ENCODE measurements around the gene RTKN.
"Not testable (repeated sequence)": the region's sequence is repeated elsewhere in the genome, so short reads cannot be mapped to it uniquely, and the experiment has no call there.

Gene RTKN

DNA sequence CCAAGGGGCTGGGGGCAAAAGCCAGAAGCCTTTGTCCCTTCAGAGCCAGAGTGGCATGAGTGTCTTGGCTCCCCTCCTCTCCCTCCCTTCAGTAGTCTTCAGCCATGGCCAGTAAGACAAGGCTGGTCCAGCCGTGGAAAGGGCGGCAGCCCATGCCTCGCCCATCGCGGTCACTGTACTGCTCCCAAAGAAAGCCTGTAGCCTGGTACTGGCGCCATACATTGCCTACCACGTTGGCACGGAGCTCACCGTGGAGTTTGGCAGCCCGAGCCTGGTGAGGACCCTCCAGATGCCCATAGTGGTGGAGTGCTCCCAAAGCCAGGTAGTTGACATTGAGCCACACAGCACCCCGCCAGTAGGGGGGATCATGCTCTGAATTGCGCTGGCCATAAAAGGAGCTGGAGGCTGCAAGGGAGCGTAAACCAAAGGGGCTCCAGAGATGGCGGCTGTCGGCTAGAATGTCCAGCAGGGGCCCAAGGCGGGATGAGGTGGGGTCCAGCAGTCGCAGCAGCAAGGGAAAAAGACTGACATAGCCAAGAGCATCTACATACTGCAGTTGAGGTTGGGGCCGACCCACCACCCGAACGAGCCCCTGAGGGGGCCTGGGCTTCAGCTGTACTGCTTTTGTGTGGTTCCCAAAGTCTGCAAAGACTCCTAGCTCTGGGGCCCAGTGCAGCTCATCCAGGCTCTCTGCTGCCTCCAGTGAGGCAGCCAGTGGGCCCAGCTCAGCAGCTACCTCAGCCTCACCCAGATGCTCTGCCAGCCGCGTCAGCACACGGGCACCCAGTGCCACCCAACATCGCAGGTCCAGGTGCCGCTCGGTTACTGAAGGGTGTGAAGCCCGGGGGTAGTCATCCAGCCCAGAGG lies 19.7 kb upstream of the RTKN start:
- no peak for DNase-seq

DNA sequence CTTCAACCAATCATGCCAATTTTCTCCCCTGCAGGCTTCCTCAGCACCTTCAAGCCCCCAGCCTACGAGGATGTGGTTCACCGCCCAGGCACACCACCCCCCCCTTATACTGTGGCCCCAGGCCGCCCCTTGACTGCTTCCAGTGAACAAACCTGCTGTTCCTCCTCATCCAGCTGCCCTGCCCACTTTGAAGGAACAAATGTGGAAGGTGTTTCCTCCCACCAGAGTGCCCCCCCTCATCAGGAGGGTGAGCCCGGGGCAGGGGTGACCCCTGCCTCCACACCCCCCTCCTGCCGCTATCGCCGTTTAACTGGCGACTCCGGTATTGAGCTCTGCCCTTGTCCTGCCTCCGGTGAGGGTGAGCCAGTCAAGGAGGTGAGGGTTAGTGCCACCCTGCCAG lies 18.4 kb upstream of the RTKN start:
- not testable (repeated sequence) for DNase-seq

DNA sequence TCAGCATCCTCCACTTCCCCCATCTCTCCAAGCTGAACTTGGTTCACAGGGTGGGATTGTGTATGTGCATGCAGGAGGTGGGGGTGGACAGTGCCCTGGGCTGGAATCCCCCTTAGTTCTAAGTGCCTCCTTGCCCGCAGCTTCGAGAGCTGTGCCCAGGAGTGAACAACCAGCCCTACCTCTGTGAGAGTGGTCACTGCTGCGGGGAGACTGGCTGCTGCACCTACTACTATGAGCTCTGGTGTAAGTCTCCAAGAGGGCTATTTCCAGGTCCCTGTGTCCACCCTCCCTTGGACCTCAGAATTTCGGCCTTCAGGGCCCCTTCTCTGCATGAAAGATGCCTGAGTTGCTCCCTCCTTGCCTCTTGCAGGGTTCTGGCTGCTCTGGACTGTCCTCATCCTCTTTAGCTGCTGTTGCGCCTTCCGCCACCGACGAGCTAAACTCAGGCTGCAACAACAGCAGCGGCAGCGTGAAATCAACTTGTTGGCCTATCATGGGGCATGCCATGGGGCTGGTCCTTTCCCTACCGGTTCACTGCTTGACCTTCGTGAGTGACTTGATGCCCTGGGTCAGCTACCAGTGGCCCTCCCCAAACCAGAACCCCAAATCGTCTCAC lies 17.9 kb upstream of the RTKN start:
- DNase-seq = not testable (repeated sequence)

DNA sequence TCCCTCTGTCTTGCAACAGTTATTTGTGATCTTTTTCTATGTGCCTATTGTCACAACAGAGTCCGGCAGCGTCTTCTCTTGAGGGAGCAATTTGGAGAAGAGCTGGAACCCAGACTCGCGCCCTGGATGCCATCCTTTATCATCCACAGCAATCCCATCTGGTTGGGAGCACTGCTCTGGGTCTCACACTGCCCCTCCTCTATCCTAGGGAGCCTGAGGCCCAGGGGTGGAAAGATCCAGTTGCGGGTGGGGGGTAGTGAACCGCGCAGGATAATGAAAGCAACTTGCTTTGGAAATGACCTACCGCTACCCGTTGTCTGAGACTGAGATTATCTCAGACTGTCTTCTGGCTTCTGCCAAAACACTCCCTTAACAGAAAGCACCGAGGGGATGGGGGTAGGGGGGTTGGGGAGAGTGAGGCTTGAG lies 17.2 kb upstream of the RTKN start:
- DNase-seq = no peak

DNA sequence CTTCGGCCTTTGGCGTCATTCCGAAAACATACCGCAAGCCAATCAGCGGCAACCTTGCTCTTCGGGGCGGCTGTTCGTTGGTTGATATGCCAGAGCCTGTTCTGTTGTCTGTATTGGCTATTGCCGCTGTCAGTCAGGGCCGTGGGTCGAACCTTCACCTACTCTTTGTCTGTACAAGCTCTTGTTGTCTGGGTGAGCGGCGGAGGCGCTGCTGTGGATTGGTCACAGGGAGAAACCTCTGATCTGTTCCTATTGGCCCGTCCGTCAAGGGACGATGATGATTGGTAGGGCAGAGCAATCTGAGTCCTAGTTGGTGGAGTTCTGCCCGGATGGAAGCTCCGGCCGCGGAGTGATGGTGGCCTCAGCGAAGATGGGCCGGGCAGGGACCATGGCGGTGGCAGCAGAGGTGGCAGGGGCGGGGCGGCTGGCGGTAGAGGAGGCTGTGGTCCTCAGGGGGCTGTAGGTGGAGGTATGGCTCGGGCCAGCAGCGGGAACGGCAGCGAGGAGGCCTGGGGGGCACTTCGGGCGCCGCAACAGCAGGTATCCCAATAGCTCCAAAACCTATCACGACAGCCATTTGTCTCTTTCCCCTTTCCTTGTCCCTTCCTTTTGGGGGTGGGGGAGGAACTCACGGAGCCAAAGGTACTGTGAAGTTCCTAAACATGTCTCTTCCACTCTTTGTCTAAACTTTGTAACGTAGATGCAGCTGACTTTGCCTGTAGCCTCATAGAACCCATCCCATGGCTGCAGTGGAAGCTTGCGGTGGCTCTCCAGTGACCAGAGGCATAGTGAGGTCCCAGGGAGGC lies 16.6 kb upstream of the RTKN start, which contains the start of gene WBP1:
WBP1 (plus strand) TSS at position 307 of the 806 bp plus-strand sequence; CDS start at position 472, 165 bp downstream.
- peak; percentile 99 for DNase-seq

DNA sequence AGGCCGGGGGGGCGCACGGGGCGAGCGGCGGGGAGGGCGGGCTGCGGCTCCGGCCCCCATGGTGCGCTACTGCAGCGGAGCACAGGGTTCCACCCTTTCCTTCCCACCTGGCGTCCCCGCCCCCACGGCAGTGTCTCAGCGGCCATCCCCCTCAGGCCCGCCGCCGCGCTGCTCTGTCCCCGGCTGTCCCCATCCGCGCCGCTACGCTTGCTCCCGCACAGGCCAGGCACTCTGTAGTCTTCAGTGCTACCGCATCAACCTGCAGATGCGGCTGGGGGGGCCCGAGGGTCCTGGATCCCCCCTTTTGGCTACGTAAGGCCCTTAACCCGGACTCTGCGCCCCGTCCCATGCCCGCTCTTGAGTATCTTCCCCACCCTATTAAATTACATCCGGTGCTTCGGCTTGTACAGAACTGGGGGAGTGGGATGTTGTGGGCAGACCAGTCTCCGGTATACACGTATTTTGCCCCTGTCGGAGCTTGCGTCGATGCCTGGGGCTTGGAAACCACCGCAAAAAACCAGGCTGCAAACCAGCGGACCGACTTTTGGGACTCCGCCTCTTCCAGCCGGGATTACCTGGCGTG lies 15.9 kb upstream of the RTKN start:
- no peak for DNase-seq

DNA sequence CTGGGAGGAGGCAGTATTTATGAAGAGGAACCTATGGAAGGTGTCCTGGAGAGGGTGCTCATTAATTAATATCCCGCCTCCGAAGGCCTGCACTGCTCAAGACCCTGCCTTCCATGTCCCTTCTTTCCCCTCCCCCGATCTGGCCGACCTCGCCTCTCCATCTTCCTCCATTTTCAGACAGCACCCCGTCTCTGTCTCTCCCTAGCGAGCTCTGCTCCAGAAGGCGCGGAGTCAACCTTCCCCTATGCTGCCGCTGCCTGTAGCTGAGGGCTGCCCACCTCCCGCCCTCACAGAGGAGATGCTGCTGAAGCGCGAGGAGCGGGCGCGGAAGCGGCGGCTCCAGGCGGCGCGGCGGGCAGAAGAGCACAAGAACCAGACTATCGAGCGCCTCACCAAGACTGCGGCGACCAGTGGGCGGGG lies 15.4 kb upstream of the RTKN start:
- DNase-seq = peak; percentile 76

DNA sequence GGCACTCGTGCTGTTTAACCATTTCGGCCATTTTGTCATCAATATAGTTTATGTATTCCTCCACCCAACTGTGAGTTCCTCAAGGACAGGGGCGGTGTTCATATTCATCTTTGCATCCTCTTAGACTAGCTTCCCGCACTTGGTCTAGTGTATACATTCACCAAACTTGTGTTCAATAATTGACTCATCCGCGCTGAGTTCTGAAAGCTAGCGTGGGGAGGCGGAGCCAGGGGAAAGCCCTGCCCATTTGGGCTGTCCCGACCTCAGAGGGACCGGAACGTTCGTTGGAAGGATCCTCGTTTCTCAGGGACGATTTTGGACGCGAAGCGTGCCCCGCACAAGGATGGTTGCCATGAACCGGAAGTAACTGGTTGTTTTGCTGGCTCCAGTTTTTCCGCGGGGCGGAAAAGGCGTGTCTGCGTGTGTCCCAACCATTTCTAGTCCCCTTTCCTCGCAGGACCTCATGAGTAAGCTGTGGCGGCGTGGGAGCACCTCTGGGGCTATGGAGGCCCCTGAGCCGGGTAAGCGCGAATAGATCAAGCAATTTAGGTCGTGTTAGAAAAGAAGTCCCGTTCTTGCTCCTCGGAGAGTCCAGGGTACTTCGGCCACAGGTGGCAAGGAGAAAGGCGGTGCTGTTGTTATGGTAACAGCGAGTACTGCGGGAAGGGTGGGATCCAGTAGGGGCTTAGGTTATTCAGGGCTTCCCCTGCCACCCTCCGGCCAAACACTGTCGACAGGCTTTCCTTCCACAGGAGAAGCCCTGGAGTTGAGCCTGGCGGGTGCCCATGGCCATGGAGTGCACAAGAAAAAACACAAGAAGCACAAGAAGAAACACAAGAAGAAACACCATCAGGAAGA lies 13.1 kb upstream of the RTKN start, which contains the start of gene INO80B:
INO80B (plus strand) TSS at position 434 of the 858 bp plus-strand sequence; CDS start at position 464, 30 bp downstream.
- peak; percentile 97 for DNase-seq

DNA sequence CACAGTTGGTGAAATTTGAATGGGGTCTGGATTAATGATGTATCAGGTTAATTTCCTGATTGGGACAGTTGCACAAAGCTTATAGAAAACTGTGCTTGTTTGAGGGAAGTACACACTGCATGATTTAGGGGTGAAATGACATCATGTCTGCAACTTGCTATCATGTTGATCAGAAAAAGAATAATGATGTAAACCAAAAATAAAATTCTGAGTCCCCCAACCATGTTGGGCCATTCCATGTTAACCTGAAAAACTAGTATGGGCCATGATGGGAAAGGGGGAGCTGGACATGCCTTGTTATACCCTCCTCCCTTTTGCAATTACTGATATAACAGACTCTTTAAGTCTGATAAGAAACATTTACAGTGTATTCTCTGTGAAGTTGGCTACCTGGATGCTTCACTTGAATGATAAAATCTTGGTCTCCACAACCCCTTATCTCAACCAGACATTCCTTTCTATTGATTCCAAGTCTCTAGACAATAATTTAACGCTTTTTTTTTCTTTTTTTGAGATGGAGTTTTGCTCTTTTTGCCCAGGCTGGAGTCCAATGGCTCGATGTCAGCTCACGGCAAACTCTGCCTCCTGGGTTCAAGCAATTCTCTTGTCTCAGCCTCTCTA lies 8.9 kb upstream of the RTKN start:
- no peak for DNase-seq

DNA sequence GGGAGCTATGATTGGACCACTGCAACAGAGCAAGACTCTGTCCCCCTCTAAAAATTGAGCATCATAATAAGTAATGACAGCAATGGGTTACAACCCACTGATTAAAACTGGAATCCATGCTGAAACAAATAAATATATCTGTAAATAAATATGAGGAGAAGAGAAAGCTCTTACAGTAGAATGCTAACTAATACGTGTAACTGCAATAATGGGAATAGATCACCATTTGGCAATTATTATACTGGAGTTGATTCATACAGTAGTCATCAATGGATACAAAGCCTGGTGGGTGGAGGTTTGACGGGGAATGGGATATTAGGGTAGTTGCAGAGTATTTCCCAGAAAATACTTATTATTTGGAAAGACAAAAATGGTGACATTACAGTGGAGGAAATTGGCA lies 7.0 kb upstream of the RTKN start:
- DNase-seq = no peak

DNA sequence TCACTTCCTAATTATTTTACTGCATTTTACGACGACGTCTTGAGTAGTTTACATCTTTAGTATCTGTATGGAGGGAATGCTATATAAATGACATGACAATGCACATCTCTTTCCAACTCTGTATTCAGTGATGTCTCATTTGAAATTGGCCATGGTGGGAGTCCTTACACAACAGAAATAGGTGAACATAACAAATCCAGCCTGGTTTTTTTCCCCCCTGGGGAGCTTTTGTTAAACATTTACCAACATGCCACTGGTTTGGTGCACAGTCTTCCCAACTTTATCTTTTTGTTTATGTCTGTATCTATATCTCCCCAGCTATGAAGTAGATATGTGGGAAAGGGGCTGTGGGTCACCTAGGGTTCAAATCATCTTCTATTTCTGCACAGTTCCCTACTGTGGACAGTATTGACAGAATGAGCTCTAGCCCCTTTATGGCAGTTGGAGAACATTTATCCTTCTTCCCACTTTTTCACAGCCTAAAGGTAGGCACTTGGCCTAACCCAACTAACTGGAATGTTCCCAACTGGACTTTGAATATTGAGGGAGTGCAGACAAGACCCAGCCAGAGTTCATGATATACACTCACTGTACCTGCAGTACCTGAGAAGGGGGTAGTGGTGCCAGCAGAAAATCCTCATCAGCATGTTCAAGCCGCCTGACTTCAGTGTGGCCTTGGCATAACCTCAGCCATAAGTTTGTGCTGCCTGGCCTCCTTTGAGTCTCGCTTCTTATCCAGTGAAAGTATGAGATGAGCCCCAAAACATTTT lies 5.7 kb upstream of the RTKN start:
- DNase-seq = no peak

DNA sequence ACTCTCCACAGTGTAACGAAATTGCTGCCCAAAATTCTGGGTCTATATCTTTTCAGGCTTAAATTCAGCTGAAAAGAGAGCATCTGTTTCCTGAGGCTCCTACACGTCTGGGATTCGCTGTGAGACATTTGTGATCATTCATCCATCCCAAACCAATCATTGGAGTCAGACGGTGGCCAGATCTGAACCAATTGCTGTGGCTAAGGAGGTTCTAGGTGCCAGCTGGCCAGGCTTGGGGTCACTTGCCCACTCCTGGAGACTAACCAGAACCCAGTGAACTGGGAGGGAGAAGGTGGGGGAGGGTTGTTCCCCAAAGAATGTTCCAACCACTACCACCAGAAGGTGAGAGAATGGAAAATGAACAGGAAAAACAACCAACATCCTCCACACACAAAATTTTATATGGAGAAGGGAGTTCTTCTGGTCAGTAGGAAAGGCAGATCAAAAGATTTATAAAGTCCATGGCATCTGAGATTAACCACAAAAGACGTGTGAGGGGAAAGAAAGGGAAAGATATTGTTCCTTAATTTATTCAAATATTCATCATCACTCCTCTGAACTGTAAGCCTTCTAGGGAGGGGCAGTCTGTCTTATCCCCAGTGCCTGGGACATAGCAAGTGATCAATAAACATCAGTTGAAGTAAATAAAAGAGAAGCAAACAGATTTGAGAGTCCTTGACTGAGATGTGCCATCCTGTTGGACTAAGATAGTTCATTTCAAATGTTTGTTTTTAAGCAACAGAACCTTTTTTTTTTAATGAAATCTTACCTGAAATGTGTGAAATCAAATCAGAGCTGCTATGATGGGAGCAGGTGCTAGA lies 3.0 kb upstream of the RTKN start:
- DNase-seq = no peak

DNA sequence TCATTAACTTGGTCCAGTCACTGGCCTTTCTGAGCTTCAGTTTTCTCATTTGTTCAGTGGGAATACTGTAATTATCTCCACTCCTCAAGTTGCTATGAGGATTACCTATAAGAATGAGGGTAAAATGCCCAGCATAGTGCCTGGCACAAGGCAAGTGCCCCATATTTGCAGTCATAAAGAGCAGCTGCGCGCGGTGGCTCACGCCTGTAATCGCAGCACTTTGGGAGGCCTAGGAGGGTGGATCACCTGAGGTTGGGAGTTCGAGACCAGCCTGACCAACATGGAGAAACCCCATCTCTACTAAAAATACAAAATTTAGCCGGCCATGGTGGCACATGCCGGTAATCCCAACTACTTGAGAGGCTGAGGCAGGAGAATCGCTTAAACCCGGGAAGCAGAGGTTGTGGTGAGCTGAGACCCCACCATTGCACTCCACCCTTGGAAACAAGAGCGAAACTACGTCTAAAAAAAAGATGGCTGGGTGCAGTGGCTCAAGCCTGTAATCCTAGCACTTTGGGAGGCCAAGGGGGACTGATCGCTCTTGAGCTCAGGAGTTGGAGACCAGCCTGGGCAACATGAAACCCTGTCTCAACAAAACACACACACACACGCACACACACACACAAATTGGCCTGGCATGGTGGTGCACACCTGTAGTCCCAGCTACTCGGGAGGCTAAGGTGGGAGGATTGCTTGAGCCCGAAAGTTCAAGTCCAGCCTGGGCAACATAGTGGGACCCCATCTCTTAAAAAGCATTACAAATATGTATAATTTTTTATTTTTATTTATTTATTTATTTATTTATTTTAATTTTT lies 953 bp upstream of the RTKN start:
- not testable (repeated sequence) for DNase-seq

DNA sequence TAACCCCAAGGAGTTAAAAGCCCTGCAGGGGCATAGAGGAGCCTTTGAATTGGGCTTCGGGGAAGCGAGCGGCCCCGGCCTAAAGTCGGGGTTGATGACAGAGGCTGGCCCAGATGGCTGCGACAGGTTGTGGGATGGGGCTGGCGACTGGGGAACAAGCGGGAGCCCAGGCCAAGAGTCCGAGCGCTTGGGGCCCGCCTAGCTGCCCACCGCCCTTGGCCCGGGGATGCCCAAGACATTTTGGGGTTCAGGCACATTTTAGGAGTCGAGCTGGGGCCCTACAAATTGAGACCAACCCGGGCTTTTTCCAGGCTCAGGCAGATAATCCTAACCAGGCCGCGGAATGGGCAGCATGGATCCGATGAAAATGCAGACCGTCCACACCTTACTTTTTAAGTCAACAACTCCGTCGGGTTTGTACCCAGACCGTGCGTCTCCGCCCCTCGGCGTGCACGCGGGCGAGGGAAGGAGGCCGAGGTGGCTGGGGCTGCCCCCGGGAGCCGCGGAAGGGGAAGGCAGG lies 507 bp downstream of the RTKN start:
- DNase-seq = no peak

DNA sequence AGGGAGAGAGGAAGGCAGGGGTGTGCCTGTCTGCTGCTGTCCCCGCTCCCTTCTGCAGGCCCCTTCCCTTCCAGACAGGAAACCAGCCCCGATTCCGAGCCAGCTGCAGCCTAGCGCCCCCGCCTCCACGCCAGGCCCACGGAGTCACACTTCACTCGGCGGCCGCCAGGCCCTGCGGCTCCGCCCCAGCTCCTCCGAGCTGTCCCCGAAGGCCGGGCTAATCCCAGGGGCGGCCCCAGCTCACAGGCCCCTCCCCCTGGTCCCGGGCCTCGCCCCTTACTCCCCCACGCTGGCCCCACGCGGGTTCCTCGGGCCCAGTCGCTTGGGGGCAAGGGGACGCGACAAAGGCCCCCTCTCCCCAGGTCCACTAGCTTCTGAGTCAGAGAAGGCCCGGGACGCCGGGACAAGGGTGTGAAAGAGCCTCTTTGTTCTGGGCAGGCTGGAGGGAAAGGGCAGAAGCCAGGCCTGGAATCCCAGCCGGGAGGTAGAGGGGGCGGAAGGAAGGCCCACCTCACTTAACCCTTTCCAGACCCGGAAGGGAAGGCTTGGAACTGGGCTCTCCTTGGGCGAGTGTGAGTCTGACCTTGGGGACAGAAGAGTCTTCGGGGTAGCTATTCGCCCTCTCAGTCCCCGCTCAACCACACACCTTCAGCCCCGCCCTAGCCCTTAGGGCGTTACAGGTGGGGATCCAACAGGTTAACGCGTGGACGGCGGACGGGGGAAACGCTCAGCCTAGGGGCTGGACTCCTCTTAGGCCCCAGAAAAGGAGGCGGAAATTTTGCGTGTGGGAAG lies 1.2 kb downstream of the RTKN start:
- DNase-seq = peak; percentile 85

DNA sequence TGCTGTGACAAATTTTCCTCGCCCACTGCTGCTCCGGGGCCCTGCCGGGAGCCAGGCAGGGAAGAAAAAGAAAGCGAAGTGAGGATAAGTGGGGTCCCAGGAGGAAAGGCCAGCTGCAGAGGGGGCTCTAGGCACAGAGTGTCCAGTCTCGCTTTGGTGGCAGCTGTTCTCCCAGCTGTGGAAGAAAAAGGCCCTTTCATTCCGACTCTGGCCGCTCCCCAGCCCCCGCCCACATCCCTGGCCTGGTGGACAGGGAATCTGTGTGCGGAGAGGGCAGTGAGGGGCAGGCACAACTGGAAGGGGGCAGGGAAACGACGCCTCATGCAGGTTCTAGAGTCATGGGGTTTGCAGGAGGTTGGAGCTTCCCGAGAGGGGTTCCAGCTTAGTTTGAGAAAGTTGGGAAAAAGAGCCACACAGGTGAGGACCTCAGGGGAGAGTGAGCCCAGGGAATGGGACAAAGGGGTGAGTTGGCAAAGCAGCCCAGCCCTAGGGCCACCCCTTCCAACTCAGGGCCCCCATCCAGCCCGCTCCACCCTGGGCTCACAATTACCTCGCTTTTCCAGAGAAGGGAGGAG lies 1.8 kb downstream of the RTKN start:
- DNase-seq = no peak

DNA sequence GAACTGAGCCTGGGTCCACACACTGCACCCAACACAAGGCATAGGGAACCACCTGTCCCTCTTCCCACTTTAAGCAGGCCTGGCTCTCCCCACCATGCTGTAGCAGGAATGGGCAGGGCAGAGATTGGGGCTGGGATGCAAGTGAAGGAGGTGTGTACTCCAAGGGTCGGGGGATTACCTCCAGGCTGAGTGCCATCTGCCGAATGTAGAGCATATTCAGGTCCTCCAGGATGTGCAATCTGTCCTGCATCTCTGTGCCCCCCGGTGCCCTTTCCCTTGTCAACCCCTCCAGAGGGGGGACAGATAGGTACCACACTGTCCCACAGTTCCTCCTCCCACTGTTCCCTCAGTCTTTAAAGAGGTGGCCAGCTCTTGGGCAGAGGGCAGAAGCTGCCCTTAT lies 2.4 kb downstream of the RTKN start:
- DNase-seq = no peak

All from DMS79 treated with DMSO at 0.1 percent for 48 hours (cell line).